HG03432 (cell line): ENCODE results near the gene REV3L.
"Not testable (repeated sequence)": the region's sequence is repeated elsewhere in the genome, so short reads cannot be mapped to it uniquely, and the experiment has no call there.

ENCODE experiments used
- ATAC-seq: cut with Tn5 transposase; IDR thresholded peaks from one replicate; pipeline ENCODE4 v1.9.1; 2021; ENCODE audit warnings: mild to moderate bottlenecking, moderate library complexity; ENCODE audit not compliant: unreplicated experiment

REV3L gene

DNA sequence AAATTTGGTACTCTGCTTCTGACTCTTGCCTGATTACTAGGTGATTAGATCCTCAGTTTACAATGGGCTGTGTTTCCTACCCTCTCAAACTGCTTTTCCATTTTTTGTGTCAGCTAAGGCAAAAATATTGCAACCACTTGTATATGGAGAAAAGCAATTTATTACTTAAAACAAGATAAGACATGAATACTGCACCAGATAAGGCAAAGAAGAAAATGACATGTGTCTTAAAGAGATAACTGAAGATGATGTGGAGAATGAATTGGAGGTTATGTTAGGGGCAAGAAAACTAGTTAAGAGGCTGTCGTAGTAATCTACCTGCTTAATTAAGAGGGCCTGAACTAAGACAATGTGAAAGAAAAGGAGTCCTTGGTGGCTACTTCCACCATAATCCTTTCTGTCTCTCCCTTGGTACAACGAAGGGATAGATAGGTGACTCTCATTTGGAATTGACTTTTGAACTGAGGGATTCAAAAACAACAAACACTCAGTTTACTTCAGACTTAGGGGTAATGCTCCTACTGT is 16.3 kb upstream of the REV3L start:
- ATAC-seq = no peak

DNA sequence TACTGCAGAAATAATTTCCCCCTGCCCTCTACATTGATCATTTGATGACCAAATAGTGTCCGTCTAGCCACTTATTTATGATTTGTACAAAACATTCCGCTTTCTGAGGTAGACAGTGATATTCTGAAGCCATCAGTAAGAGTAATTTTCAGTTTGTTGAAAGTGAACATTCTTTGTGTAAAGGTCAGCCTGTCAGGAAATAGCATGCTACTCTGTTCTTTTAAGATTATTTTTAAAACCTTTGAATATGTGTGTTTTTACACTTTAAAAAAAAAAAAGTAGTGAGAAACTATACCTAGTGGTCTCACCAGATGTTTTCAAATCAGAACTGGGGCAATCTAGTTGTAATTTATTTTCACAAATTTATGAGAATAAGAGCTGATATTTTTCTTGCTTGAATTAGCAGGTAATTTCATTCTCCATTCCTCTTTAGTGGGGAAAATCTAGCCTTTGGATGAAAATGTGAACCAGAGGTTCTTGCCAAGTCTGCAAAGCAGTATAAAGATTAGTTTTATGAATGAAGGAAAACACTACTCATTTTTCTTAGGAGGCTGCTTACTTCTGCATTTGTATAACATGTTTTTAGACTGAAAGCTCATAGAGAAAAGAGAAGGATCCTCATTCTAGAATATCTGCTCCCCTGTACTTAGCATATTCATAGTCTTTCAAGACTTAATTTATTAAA is 12.1 kb upstream of the REV3L start:
- ATAC-seq = no peak

DNA sequence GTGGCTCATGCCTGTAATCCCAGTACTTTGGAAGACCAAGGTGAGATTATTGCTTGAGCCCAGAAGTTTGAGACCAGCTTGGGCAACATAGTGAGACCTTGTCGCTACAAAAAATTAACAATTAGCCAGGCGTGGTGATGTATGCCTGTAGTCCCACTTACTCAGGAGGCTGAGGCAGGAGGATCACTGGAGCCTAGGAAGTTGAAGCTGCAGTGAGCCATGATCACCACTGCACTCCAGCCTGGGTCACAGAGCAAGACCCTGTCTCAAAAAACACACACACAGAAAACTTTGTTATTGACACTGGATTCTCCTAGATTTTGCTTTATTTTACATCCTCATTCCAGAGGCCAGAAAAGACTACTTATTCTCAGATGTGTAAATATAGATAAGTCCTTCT is 9.5 kb upstream of the REV3L start:
- no peak for ATAC-seq

DNA sequence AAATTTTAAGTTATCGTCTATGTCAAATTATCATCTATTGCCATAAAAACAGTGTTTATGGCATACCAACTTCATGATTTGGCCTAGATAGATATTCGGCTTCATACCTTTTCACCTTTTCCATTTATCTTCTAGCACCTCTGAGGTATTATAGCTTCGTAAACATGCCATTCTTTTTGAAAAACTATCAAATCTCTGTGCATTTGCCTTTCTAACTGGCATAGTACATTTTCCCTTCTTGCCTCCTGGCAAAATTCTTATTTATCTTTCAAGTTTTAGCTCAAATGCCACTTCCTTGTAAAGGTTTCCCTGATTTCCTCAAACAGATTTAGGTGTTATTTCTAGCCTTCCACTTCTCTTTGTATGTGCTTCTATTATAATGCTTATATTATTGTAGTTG is 7.0 kb upstream of the REV3L start:
- no peak for ATAC-seq

DNA sequence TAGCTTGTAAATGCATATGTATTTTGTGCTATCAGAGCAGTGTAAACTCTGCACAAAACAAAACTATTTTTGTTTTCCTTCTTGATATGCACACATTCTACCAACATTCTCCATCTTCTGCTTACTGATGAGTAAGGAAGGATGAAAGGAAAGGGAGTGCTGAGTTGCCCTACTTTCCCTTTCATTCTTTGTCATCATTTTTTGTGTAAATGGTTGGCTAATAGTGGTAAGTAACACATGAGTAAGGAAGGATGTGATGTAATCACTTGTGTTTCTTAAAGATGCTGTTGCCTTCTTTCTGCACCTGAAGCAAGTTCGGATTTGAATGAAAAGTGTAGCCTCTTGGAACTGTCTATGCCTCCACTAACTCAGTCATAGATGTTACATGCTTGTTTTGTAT is 4.6 kb upstream of the REV3L start:
- peak; percentile 30 for ATAC-seq

DNA sequence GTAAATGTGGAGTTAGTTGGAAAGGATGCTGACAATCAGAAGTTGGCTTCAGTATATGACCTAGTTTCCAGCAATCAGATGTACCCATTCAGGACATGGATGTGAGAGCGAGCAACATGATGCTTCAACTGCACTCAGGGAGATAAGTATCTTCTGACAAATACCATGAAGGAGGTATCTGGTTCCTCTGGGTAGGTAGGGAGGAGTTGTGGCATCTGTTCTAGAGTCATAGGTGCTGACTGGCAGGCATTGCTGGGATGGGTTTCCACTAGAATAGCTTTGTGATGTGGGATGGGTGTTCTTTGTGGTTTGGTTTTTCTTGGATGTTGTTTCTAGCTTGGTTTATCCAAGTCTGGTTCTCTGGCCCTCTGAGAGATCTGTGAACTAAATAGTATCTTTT is 3.9 kb upstream of the REV3L start:
- ATAC-seq = no peak

DNA sequence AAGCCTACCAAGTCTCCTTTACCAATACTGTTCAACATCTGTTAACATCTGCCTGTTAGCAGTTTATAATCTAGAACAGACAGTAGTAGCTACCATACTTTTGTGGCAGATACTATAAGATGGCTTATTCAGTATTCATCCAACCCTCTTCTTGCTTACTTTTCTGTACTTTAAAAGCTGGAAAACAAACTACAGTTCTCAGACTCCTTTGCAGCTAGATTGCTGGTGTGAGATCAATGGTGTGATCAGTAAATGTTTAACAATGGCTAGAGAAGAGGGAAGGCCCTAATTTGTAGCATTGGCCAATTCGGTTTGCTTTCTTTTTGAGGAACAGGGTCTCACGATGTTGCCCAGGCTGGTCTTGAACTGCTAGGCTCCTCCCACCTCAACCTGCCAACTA is 3.5 kb upstream of the REV3L start:
- no peak for ATAC-seq

DNA sequence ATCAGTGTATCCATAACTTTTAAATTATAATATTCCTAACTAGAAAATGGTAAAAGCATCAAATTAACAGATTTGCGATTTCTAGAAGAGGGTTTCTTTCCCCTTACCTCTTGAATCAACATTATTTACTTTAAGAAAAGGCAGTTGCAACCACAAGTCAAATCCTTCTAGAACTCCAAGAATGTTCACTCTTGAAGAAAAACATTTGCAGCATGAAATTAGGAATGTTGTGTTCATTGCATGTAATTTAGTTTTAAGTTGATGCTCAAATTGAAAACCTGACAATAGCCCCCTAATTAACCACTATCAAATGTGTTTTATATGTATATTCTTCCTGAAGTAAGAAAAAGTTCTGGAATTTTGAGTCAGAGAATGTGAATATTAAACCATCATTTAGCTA is 2.3 kb upstream of the REV3L start:
- no peak for ATAC-seq

DNA sequence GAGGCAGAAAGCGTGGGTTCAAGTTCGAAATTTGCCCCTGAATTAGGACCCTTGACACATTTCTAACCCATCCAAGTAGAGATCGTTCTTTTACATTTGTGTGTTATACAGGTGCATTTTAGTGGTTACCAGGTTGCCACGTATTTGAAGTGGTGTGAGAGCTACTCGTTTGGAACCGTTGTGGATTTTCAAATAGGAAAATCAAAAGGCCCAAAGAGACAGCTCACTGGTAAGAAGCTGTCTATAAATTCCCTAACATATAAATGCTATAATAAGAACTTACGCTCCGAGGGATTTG is 1.6 kb upstream of the REV3L start:
- no peak for ATAC-seq

DNA sequence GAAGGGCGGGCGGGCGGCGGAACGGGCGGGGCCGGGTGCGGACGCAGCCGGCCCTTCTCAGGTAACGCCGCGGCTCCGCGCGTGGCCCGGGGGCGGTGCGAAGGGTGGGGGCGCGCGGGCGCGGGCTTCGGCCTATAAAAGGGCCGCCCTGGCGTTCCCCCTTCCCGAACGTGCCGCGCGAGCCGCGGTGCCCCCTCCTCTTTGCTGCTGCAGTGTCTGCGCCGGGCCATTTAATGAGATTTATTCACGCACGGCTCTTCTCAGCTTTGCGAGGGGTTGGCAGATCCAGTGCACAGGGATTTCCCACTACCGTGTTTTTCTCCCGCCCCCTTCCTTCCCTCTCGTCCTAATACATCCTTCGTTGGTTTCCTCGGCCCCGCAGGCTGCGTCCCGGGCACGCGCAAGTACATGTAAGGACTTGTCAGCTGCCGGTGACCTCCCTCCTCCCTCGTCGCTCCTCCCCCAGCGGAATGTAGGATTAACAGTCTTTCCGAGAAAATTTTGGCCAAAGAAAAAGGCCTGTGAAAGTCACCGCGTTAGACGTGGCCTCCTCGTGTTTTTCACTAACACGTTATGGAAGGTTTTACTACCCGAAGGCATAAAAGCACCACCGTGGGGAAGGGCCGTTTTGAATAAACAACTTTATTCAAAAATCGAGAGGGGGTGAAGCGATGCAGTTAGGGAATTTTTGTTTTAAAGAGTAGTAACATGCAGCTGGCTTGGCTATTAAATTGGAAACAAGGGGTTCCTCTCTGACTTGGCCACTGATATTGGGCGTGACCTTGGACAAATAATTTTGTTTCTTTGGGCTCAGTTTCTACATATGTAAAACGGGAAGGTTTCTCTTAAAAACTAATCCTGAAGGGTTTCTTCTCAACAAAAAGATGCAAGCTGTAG is 966 bp upstream of the REV3L start:
- ATAC-seq = peak; percentile 63

DNA sequence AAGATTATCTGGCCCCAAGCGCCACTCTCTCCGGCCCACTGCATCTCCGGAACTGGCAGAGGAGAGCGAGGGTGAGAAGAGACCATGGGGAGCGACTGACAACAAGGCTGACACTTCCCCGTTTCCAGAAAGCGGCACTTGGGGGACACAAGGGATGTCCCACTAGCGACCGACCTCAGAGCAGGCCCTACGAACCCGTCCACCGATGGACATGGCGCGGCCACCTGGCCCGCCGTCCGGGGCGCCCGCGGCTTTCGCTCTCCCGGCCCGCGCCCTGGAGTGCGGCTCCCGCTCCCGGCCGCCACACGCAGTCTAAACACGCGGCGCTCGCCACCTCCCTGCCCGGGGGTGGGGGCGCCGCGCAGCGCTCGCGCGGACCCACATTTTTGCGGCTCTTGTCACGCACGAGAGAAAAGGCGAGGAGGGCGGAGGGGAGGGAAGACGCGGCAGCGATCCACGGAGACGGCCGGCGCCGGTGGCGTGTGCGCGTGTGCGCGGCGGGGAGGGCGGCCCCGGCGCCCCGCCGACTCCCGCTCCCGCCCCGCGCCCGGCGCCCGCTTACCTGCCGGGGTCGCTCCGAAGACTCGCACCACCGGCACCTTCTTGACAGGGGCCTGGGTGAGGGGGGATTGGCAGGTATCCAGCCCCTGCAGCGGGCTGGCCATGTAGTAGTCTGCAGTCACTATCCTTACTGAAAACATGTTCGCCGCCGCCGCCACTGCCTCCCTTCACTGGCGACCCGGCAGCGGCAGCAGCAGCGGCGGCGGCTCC is 645 bp downstream of the REV3L start:
- ATAC-seq = peak; percentile 26

DNA sequence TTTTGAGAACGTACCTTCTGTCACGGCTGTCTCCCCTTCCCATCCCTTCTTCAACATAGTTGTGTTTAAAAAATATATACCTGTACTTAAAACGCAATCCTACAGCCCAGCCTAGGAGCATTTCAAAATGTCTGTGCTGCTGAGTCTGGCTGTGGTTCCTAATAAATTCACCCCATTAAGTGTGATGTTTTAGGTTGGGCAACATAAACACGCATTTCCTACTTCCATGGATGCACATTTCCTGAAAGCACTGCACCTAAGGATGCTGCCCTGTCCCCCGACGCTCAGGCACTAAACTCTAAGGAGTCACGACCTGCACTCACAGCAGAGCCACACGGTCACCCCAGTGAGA is 1.2 kb downstream of the REV3L start:
- no peak for ATAC-seq

DNA sequence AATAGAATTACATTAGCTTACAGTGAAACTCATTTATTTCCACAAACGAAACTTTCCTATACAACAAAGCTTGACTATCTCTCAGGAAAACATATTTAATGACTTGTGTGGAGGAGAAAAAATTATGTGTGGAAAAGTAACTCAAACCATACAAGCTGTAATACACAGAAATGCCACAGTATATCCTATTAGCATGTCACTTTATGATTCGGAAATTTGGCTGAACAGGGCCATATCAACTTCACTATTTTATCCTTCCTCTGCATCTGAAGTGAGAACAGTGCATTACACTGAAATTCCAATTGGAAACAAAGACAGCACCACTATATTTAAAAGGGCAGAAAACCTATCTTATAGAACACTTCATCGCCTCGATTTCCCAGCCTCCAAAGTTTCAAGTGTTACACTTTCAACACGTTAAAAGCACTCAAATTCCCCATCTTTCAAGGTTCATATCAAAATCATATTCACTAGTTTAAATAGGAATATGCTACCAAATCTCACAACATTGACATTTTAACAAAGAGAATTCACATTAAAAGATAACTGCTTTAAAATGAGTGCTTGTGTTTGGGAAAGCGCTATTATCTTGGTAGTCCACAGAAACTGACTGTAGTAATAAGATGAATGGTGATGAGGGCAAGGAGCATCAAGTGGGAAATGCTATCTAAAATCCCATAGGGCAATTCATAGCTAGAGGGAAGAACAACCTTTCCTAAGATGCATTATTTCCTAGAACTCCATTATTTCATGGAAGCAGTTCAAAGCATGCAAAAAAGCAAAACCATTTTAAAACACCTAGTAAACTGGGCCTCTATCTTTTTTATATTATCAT is 1.8 kb downstream of the REV3L start:
- ATAC-seq = no peak

DNA sequence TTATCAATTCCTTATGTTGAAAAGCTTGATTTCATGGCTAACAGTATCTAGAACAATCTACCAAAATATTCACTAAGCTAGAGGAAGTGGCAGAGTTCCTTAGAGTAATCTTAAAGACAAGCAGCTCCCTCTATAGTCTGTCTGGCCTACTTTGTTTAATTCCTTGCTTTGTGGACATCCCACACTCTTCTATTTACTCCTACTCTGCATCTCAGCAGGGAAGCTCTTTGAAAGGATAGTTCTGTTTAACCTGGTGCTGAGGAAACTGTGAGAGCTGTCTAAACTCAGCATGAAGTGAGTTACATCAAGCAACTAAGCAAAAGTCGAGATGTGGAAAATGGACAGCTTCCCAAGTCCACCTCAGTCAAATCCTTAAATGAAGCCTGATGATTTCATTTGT is 4.3 kb downstream of the REV3L start:
- ATAC-seq = peak; percentile 22

DNA sequence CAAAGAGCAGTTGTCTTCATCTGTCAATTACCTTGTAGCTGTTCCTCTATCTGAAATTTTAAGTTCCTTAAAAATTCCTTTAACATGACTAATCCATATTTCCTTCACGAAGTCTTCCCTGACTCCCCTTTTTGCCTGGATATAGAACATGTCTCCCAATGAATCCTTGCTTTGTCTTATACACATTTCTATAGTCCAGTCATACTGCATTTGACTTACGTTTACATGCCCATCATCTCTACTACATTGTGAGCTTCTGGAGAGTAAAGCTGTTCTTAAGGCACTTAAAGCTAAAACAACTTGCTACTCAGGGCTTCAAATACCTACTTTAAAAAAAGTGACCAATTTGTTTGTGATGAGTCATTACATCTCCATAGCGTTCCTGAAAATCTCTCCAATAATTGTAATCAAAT is 4.9 kb downstream of the REV3L start:
- ATAC-seq = no peak

DNA sequence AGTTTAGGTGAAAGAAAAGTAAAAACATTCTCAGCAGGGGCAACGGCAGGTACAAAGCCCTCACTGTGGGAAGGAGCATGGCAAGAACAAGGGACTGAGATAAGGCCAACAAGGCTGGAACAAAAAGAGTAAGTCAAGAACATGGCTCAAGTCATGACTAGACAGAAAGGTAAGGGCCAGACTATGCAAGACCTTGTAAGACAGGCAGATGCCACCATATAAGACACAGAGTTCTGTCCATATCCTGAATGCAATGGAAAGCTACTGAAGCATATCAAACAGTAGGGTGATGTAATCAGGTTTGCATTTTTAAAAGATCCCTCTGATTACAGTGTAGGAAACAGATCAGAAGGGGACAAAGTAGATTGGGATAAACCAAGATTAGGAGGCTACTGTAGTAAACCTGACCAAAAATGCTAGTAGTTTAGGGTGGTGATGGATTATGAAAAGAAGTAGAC is 5.5 kb downstream of the REV3L start:
- peak; percentile 34 for ATAC-seq

DNA sequence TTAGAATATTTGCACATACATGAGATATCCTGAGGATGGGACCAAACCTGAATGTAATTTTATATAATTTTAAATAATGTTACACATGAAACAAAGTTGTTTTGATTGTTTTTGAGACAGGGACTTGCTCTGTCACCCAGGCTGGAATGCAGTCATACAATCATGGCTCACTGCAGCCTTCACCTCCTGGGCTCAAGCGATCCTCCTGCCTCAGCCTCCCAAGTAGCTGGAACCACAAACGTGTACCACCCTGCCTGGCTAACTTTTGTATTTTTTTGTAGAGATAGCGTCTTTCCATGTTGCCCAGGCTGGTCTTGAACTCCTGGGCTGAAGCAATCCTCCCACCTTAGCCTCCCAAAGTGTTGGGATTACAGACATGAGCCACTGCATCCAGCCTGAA is 7.0 kb downstream of the REV3L start:
- ATAC-seq = not testable (repeated sequence)

DNA sequence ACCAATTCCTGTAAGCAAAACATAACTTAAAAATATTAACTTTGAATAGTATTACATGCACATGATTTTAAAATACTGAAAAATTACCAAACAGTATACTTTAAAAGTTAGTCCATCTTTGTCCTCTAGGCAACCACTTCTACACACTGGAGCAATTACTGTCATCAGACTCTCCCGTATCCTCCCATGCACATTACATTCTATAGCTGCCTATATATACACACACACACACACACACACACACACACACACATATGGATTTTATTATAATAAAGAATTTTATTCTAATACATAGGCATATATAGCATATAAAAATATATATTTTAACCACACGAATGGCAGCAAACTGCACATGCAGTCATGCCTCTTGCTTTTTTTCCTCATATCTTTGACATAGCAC is 8.2 kb downstream of the REV3L start:
- ATAC-seq = no peak

DNA sequence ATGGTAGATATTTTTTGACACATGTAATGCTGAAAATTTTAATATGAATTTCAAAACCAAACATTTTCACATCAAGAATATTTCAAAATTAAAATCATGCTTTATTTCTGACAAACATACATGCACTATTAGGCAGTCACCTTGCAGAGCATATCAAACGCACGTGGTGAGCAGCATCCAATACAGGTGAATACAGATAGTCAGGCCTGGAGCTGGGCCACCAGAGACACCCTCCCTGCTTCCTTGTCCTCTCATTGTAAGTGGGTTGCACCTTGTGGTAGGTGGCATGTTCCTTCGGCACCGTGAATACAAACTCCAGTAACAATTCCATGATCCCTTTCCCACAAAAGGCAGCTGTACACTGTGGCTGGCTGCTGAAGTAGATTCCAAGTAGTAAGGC is 8.9 kb downstream of the REV3L start:
- ATAC-seq = no peak

DNA sequence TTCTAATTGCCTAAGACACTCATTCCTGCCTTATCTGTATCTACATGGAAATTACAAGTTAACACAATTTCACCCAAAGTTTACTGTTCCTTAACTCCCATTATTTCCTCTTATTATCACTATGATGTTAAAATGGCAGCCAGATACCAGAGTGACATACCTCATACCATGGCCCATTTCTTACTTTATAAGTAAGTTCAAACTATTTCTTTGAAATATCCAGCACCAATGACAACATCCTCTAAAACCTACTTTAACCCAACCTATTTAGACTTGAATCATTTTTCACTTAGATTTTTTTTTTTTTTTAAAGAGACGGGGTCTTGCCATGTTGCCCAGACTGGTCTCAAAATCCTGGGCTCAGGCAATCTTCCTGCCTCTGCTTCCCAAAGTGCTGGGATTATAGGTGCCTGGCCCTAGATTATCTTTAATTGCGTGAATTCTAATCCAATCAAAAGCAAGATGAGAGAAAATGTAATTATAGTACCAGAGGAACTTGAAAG is 10.0 kb downstream of the REV3L start:
- no peak for ATAC-seq

DNA sequence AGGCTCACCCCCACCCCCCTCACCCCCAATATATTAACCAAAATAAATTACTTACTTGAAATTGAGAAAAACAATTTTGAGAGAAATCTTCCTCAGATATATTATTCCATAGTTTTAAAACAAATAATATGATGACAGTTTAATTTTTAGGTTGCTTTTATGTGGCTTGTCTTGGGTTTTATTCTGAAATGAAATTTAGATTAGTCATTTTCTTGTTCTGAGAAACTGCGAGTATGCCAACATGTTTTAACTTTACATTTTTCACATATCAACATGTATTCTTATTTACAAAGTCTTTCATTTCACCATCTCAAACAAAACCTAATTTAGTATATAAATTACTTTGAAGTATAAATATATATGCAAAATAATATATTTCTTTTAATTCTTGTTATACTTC is 11.1 kb downstream of the REV3L start:
- no peak for ATAC-seq
